GM12891 (cell line): ENCODE measurements around the gene DSCAM.

ENCODE experiments used
- PAX5 ChIP-seq: IDR thresholded peaks from 2 replicates; pipeline ENCODE4 v1.6.1; 2011; ENCODE audit warnings: low read length, moderate library complexity, mild to moderate bottlenecking; ENCODE audit not compliant: insufficient read depth, severe bottlenecking
- POLR2A ChIP-seq: IDR thresholded peaks from 2 replicates; pipeline ENCODE4 v1.6.1; 2011; ENCODE audit warnings: low read depth, low read length, control low read depth
- POLR2AphosphoS5 ChIP-seq: IDR thresholded peaks from 2 replicates; pipeline ENCODE4 v1.6.1; 2011; ENCODE audit warnings: low read depth, low read length, control low read depth
- POU2F2 ChIP-seq: IDR thresholded peaks from 2 replicates; pipeline ENCODE4 v1.6.1; 2011; ENCODE audit warnings: low read depth, mild to moderate bottlenecking, control low read depth, low read length, moderate library complexity
- SPI1 ChIP-seq: IDR thresholded peaks from 2 replicates; pipeline ENCODE4 v1.6.1; 2011; ENCODE audit warnings: low read depth, low read length, control low read depth
- TAF1 ChIP-seq: IDR thresholded peaks from 2 replicates; pipeline ENCODE4 v1.6.1; 2011; ENCODE audit warnings: low read depth, low read length, control low read depth

GRCh38 chr21:40333731-40334130 is 513.2 kb downstream of the DSCAM start:
- TF ChIP-seq POLR2A (no peak), POLR2AphosphoS5 (no peak), PAX5 (no peak), POU2F2 (no peak), TAF1 (no peak), SPI1 (no peak)
